HG03354 (cell line): Measurements from ENCODE around the gene ATP2C2.

ENCODE experiments used
- ATAC-seq: cut with Tn5 transposase; IDR thresholded peaks from one replicate; pipeline ENCODE4 v1.9.1; 2021; ENCODE audit warnings: mild to moderate bottlenecking; ENCODE audit not compliant: unreplicated experiment, poor library complexity, severe bottlenecking

ATP2C2 gene

DNA sequence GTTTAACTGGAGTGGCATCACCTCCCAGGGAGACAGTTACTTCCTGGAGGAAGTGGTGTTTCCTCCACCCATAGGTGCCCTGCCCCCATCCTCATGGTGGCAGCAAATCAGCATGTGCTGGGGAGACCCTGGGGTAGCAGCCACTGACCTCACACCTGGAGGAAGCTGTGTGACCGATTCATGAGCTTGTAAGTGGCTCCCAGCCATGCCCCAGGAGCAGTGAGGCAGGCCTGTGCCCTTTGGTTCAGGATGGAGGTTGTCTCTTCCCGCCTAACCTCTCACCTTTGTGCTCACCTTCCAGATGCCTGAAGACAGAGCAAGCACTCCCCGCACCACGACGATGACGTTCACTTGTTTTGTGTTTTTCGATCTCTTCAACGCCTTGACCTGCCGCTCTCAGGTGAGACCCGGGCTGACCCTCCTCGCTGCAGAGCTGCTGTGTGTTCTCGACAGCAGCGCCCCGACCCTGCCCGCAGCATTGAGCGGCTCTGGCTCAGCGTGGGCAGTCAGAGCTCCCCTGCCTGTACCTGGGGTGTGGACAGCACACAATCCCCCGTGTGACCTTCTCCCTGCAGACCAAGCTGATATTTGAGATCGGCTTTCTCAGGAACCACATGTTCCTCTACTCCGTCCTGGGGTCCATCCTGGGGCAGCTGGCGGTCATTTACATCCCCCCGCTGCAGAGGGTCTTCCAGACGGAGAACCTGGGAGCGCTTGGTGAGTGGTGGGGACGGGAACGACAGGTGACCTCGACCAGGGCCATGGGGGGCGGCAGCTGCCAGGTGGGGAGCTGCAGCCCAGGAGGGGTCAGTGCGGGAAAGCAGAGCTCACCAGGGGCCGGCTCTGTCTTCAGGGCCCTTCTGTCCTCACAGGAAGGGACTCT lies 93.3 kb downstream of the ATP2C2 start:
- ATAC-seq = no peak

- no peak for ATAC-seq
Measured at GRCh38 chr16:84462296-84463210, 94.2 kb downstream of the ATP2C2 start.

- no peak for ATAC-seq
Measured at GRCh38 chr16:84463221-84463620, 94.9 kb downstream of the ATP2C2 start.

DNA sequence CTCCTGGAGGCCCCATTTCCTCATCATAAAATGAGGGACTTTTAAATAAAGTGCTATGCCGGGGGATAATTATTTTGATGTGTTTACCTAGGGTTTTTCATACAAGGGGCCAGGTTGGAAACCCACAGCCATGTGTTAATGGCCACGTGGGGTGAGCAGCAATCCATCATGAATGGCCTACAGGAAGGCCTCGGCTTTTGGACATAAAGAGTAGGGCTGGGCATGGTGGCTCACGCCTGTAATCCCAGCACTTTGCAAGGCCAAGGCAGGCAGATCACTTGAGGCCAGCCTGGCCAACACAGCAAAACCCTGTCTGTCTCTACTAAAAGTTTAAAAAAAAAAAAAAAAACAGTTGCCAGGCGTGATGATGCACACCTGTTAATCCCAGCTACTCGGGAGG lies 95.8 kb downstream of the ATP2C2 start:
- no peak for ATAC-seq

GRCh38 chr16:84465154-84465553 lies 96.8 kb downstream of the ATP2C2 start:
- no peak for ATAC-seq

- no peak for ATAC-seq
Measured at GRCh38 chr16:84466692-84467091, 98.4 kb downstream of the ATP2C2 start.

DNA sequence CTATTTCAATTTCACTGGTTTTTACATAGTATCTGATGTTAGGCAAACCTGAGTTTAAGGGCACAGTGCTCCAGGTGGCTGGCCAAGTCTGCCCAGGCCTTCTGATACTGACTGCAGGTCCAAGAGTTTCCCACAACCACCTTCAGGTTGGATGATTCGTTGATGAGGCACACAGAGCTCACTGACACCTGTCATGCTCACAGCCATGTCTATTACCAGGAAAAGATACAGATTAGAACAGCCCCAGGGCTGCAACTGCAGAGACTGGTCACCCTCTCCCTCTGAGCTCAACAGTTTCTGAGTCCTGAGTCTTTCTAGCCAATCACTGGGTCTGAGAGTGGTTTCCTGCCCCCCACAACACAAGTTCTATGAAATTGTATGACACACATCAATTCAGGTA lies 98.9 kb downstream of the ATP2C2 start:
- ATAC-seq = no peak

DNA sequence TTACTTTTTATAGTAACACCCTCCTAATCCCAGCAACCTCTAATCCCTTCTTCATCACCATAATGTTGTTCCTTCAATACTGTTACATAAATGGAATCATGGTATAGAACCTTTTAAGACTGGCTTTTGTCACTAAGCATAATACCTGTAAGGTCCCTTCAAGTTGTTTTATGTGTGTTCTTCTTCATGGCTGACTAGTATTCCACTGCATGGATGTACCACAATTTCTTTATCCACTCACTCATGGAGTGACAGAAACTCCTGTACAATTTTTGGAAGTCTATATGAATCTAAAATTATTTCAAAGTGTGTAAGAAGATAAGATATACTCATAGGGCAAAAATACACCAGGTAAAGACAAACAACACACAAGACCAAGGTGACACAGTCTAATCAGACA lies 99.4 kb downstream of the ATP2C2 start:
- ATAC-seq = no peak

- no peak for ATAC-seq
Measured at GRCh38 chr16:84471316-84471715, 103.0 kb downstream of the ATP2C2 start.

DNA sequence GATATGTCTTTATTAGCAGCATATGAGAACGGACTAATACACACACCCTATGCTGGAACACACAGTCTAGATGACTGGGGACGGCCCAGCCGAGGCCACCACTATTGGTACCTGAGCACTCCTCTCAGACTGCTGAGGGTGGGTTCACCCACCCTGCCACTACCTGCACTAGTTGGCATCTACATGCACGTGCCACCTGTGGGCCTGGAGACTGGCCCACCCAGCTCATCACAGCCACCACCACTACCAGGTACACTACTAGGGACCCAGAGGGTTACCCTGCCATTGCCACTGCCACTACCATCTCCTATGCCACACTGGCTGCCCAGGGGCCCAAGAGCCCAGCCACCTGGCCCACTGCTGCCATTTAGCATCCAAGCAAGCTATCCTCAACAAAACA lies 103.6 kb downstream of the ATP2C2 start:
- no peak for ATAC-seq

DNA sequence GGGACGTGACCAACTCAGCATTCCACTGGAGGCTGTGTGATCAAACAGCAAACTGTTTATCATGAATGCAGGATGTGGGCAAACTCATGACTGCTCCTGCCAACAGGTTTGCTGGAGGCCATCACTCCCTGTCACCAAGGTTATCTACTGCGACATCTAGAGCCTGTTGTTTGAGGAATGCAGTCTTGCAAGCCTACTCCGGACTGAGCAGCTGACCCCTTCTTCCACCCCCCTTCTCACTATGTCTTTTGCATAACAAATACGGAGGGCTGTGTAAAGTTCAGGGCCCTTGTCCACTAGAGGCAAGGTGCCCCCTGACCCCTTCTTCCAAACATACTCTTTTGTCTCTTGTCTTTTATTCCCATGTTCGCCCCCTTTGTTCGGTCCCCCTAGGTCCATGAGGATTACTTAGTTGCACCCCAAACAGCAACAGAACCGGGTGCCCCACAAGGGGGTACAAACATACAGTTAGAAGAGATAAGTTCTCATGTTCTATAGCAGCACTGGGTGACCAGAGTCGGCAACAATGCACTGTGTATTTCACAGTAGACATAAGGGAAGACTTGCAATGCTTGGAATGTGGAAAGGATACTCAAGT lies 107.4 kb downstream of the ATP2C2 start:
- ATAC-seq = no peak

GRCh38 chr16:84476401-84476800 lies 108.1 kb downstream of the ATP2C2 start:
- ATAC-seq = no peak

DNA sequence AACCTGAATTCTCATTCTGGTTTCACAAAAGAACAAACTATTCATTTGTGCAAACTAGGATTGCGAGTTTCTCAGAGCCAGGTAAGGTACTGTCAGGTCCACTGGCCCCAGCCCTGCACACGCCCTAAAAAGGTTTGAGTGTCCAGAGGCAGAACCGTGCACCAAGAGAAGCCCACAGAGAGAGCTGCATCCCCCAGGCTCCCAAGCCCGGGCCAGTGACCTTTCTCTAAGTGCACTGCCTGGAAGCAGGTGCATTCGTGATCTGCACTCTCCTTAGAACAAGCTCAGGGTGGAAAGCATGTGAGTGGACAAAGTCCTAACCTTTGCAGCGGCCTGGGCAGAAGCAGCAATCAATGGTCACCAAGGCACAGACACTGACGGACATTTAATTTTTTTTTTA lies 109.3 kb downstream of the ATP2C2 start:
- ATAC-seq = no peak

DNA sequence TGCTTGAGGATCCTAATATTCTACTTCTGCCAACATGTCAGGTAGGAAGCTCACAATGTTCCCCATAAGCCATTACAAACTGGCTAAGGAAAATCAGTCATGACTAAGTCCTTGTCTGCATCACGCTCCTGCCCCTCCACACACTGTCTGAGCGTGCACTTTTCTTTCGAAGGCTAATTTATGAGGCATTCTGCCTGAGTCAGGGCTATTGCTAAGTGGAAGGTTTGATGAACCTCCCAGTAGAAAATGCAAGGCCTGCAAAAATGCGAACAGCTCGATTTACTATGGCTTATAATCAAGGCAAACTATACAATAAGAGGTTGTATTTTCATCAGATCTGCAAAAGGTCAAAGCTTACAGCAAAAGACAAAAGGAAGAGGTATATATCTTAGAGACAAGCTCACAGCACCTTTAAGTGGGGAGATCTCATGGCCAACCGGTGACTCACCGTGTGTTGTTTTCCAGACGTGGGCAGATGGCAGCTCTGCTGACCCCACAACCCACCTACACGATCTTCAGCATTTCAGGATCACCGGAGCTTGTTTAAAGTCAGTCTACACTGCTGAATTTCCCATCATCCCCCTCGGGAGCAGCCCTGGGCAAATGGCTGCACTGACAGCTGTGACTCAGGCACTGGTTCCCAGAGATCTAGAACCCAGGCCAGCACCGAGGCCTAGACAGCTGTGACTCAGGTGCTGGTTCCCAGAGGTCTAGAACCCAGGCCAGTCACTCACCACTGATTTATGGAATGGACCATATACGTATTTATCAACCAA lies 110.0 kb downstream of the ATP2C2 start:
- no peak for ATAC-seq

GRCh38 chr16:84479716-84480450 lies 111.5 kb downstream of the ATP2C2 start:
- ATAC-seq = no peak

DNA sequence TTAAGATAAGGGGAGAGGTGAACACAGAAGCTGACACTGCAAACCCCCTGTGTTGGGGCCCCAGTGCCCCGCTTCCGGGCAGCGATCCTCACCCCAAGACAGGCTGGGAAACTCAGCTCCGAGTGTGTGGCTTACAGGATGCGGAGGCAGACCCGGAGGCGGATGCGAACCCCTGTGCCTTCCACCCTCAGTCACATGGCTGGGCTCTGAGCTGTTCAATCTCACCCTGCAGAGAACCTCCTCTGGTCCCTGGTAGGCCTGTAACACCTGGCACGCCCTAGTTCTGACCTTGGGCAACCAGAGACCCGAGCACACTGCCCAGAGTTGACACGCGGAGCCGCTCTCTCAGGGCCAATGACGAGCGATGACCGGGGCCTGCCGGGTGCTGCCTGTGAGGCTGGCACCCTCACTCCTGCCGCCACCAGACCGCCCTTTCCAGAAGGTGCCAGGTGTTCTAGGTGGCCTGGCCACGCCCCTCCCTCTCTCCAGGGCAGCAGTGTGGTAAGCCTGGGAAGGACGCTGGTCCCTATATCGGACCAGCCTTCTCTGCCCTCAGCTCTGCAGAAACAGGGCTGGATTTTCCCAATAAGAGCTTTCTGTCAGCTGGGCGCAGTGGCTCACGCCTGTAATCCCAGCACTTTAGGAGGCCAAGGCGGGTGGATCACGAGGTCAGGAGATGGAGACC lies 112.9 kb downstream of the ATP2C2 start:
- no peak for ATAC-seq

DNA sequence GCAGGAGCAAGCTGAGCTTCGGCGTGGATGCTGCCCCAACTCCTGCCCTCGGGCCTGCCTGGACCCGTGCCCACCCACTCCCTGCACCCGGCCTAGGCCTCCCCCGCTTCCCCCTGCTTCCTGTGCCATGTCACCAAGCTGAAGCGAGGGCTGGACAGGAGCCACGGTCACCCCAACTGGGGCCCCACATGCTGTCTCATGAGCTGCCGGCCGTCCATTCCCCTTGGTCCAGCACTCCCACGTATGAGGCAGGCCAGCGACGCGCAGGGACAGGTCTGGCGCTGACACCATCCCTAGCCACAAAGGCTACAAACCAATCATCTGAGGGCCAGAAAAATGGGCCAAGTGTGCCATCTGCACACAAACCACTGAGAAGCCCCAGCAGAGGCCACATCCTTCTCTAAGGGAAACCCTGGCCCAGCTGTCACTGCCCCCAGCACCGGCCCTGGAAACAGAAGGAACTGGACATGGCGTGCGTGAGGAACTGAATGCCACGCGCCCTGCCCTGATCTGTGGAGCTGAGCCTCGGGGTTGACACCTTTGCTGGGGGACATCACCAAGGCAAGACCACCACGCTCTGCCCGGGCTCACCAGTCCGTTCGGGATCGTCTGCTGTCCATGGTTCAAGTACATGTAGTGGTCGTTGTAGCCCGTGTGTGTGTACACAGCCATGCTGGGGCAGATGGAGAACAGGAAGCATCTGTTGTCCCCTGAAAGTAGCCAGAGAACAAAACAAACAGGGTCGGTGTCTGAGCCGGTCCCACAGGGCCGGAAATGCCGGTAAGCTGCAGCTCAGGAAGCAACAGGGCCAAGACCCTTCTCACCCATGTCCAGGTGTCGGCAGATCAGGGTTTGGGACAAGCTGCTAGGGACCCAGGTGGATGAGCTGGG lies 113.9 kb downstream of the ATP2C2 start:
- no peak for ATAC-seq
